Cardiac muscle cell (in vitro differentiated cells and primary cell): ENCODE results near the gene CPM. TPM values are rescaled to one million over a fixed set of nuclear protein-coding genes. Genes with fewer than 3 reads are reported as not detected.
"Not testable (repeated sequence)": the region's sequence is repeated elsewhere in the genome, so short reads cannot be mapped to it uniquely, and the experiment has no call there.

Experiments used
- DNase-seq, 2 donors: peaks; one replicate each; pipeline versions ENCODE4 v3.0.0 to v3.0.0-alpha.2; 2010 to 2017; ENCODE audit warnings: low read depth in 1 of 2, low spot score in 1 of 2
- H3K27ac ChIP-seq: fragments of 200-600 bp; sonication (generic); 2 replicates; pipeline ENCODE4 v1.5.1; 2016
- H3K27me3 ChIP-seq: fragments of 200-600 bp; sonication (generic); 2 replicates; pipeline ENCODE4 v1.6.0; 2016; ENCODE audit warnings: control low read depth
- H3K36me3 ChIP-seq: fragments of 200-600 bp; sonication (generic); 2 replicates; pipeline ENCODE4 v1.5.1; 2016; ENCODE audit warnings: control low read depth
- H3K4me1 ChIP-seq: fragments of 200-600 bp; sonication (generic); 2 replicates; pipeline ENCODE4 v1.8.1; 2017; ENCODE audit warnings: low read depth, mild to moderate bottlenecking, mixed run types
- H3K4me3 ChIP-seq: fragments of 200-600 bp; sonication (generic); 2 replicates; pipeline ENCODE4 v1.5.1; 2016; ENCODE audit warnings: mild to moderate bottlenecking
- H3K9me3 ChIP-seq: fragments of 200-600 bp; sonication (generic); 2 replicates; pipeline ENCODE4 v1.5.1; 2017; ENCODE audit warnings: low read depth, mild to moderate bottlenecking, control low read depth
- polyA plus RNA-seq: library from polyadenylated mRNA; unstranded; fragments of >200 nt; fragmentation: Nextera tagmentation; extraction: Ambion mirVana; gene quantifications from 2 replicates; pipeline ENCODE4 v1.2.1, GENCODE V29; 2016
- total RNA-seq: library from RNA; depleted of rRNA; stranded (reverse); fragments of >200 nt; gene quantifications from 2 replicates; pipeline ENCODE4 v1.2.3, GENCODE V29; 2016
- TF ChIP-seq, protein P1 (sequence below): IDR thresholded peaks from 2 replicates; pipeline ENCODE4 v1.5.1; 2012; ENCODE audit warnings: low read depth, mild to moderate bottlenecking, low read length

The CPM gene
- total and polyA plus RNA-seq, 2 experiments from 2014 or later = 1.5 to 2.0 TPM

DNA sequence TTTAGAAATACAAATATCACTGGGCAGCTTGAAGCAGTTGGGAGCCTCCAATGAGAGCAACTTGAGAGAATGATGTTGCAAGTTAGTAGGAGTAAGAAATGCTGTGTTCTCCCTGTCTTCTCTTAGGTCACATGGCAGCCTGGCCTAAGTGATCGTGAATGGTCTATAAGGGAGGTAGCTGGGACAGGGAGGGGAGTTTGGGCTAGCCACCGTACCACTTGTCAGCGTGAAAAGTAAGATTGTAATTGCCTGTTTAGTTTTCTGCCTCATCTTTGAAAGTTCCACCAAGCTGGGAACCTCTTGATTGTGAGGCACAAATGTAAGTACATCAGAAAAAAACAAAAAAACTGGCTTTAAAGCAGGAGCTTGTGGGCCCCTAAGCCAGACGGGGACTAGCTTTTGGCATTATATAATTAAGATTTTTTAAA is 88.6 kb downstream of the CPM start:
- Histone ChIP-seq H3K4me3 (no peak overlapping the region), H3K9me3 (no peaks in the 10 kb centered on the region), H3K27me3 (no peaks in the 10 kb centered on the region), H3K36me3 (peaks cover 29% of the 10 kb centered on the region), H3K4me1 (no peaks in the 10 kb centered on the region), H3K27ac (peak overlapping the region; percentile 66)
- TF ChIP-seq, protein P1, sequence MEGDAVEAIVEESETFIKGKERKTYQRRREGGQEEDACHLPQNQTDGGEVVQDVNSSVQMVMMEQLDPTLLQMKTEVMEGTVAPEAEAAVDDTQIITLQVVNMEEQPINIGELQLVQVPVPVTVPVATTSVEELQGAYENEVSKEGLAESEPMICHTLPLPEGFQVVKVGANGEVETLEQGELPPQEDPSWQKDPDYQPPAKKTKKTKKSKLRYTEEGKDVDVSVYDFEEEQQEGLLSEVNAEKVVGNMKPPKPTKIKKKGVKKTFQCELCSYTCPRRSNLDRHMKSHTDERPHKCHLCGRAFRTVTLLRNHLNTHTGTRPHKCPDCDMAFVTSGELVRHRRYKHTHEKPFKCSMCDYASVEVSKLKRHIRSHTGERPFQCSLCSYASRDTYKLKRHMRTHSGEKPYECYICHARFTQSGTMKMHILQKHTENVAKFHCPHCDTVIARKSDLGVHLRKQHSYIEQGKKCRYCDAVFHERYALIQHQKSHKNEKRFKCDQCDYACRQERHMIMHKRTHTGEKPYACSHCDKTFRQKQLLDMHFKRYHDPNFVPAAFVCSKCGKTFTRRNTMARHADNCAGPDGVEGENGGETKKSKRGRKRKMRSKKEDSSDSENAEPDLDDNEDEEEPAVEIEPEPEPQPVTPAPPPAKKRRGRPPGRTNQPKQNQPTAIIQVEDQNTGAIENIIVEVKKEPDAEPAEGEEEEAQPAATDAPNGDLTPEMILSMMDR = no peak
- no peak for DNase-seq

DNA sequence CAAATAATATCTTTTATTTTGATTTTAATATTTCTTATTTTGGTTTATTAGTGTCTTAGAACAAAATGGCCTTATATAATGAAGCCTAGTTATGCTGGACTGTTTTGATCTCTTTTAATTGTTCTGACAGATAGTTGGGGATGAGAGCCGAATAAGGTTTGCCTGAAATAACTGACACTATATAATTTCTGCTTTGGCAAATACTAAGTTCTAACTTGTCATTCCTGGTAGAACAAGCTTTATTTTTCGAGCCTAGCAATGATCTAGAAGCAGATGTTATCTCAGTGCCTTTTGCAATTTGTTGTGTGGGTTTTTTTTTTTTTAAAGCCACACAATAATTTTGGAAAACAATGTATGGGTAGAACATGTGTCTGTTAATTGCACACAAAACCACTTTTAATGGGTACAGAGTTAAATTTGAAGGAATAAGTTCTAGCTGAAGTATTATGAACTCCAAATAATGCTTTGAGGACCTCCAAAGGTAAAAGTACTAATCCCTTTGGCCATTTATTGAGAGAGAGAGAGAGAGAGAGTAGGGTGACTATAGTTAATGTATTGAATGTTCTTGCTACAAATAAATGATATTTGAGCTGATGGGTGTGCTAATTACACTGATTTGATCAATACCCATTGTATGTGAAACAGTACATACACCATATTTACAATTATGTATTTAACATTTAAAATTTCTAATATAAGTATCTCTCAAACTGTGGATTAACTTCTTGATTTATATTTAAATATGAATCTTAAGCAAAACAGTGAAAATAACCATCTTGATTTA is 90.0 kb downstream of the CPM start:
- DNase-seq = no peak
- no peak overlapping the region for H3K4me3 ChIP-seq
- H3K27me3 ChIP-seq = no peaks in the 10 kb centered on the region
- H3K36me3 ChIP-seq = peaks cover 31% of the 10 kb centered on the region
- no peak overlapping the region for H3K27ac ChIP-seq
- H3K4me1 ChIP-seq = no peaks in the 10 kb centered on the region
- TF ChIP-seq, protein P1 = no peak
- no peaks in the 10 kb centered on the region for H3K9me3 ChIP-seq

DNA sequence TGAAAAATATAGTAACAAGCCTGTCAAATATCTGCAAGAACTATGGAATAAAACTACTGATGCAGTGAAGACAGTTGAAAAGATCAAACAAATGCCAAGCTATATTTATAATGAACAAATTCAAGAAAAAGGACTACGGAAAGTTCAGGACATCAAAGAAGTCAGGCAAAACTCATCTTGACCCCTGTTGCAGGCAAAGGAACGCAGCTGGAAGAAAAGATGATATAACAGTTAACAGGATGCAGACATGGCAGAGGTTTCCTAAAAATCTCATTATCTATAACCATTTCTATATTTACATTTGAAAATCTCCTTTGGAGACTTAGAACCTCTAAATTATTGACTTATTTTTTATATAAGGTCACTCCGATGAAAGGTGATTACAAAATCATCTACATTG is 90.8 kb downstream of the CPM start:
- TF ChIP-seq, protein P1 = no peak
- Histone ChIP-seq H3K4me3 (no peak overlapping the region), H3K9me3 (no peaks in the 10 kb centered on the region), H3K36me3 (peaks cover 38% of the 10 kb centered on the region), H3K4me1 (no peaks in the 10 kb centered on the region), H3K27ac (no peak overlapping the region), H3K27me3 (no peaks in the 10 kb centered on the region)
- DNase-seq = no peak

DNA sequence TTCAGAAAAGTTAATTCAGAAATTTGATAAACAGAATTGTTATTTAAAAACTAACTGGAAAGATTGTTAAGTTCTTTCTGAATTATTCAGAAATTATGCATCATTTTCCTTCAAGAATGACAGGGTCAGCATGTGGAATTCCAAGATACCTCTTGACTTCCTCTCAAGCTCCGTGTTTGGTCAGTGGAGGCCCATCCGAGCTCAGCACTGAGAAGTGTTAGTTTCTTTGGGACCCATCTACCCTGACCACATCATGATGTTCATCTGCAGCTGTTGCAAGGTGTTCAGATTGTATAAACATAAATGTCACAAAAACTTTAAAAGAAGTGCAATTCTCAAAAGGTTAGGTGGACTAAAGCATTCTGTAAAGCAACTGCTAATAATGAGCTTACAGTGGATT is 91.3 kb downstream of the CPM start:
- no peak for DNase-seq
- H3K36me3 ChIP-seq = peaks cover 40% of the 10 kb centered on the region
- H3K27ac ChIP-seq = no peak overlapping the region
- no peaks in the 10 kb centered on the region for H3K27me3 ChIP-seq
- no peak overlapping the region for H3K4me3 ChIP-seq
- TF ChIP-seq, protein P1 = no peak
- no peaks in the 10 kb centered on the region for H3K4me1 ChIP-seq
- H3K9me3 ChIP-seq = no peaks in the 10 kb centered on the region

DNA sequence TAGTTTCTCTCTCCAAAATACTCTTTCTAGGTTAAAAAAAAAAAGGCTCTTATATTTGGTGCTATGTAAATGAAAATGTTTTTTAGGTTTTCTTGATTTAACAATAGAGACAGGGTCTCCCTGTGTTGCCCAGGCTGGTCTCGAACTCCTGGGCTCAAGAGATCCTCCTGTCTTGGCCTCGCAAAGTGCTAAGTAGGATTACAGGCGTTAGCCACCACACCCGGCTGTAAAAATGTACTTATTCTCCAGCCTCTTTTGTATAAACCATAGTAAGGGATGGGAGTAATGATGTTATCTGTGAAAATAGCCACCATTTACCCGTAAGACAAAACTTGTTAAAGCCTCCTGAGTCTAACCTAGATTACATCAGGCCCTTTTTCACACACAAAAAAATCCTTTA is 91.8 kb downstream of the CPM start:
- H3K4me3 ChIP-seq = not testable (repeated sequence)

More for the DNA sequence above, 91.8 kb downstream of the CPM start:
- H3K27me3 ChIP-seq, H3K27ac ChIP-seq, H3K9me3 ChIP-seq, DNase-seq, H3K4me1 ChIP-seq: not testable (repeated sequence)
- peaks cover 44% of the 10 kb centered on the region for H3K36me3 ChIP-seq
